Activated CD4-positive, alpha-beta T cell treated with anti-CD3 and anti-CD28 coated beads for 4 hours (primary cell): ENCODE data around the gene MED13L.
A peak's percentile ranks its signal among the peaks of the same experiment; 100 is the strongest.
"Not testable (repeated sequence)": the region's sequence is repeated elsewhere in the genome, so short reads cannot be mapped to it uniquely, and the experiment has no call there.

Experiments
- DNase-seq, 2 donors: peaks; one replicate each; pipeline ENCODE4 v3.0.0-alpha.2; 2020

The MED13L gene

GRCh38 chr12:116246490-116247179 is 30.9 kb downstream of the MED13L start:
- no peak for DNase-seq

GRCh38 chr12:116245189-116245588 is 32.3 kb downstream of the MED13L start:
- no peak for DNase-seq

DNA sequence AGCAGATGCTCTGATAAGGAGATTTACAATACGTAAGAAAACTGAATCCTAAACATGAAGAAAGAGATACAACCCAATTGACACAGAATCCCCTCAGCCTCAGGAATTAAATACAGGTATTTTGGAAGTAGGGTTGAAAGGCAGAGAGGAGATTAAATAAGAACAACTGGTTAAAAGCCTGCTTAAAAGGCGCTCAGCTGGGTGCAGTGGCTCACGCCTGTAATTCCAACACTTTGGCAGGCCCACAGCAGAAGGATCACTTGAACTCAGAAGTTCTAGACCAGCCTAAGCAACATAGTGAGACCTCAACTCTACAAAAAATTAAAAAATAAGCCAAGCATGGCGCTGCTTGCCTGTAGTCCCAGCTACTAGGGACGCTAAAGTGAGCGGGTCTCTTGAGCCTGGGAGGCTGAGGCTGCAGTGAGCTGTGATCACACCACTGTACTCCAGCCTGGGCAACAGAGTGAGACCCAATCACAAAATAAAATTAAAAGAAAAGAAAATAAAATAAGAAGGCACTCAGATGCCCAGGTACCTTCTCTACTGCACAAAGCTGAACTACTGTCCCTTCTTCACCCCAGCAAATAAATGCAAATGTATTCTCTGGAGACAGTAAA is 32.9 kb downstream of the MED13L start:
- no peak for DNase-seq

- DNase-seq: peak in 1 of 2 donors; percentile 18
Measured at GRCh38 chr12:116244001-116244400, 33.5 kb downstream of the MED13L start.

GRCh38 chr12:116242740-116243139 is 34.8 kb downstream of the MED13L start:
- no peak for DNase-seq

DNA sequence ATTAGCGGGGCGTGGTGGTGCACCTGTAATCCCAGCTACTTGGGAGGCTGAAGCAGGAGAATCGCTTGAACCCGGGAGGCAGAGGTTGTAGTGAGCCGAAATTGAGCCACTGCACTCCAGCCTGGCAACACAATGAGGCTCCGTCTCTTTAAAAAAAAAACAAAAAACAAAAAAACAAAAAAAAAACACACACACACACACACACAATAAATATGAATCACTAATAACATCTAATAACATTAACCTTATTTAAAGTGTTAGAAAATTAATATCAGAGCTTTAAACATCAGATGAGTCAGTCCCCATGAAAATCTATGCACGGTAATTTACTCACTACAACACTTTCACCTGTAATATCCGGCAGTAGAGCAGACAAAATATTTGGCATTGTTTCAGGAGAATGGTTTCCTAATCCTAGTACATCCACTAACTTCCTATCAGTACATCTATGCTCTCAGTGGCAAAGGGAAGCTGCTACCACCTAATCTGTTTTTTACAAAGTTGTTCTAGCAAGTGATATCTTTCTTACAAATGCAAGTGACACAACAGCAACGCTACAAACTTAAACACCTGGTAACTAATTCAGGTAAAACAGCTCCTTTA is 36.2 kb downstream of the MED13L start:
- DNase-seq: no peak

DNA sequence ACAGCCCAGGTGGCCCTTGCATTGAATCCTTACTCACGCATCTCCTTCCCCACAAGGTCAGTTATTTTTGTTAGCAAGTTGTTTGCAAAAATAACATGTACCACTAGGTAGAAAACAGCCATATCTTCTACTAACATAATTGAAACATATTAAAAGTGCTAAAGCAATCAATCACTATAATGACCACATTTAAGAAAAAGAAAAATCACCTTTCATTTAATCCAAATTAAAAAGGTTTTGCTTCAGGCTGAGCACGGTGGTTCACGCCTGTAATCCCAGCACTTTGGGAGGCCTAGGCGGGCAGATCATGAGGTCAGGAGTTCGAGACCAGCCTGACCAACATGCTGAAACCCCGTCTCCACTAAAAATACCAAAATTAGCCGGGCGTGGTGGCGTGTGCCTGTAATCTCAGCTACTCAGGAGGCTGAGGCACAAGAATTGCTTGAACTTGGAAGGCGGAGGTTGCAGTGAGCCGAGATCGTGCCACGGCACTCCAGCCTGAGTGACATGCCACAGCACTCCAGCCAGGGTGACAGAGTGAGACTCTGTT is 38.8 kb downstream of the MED13L start:
- DNase-seq: not testable (repeated sequence)

DNA sequence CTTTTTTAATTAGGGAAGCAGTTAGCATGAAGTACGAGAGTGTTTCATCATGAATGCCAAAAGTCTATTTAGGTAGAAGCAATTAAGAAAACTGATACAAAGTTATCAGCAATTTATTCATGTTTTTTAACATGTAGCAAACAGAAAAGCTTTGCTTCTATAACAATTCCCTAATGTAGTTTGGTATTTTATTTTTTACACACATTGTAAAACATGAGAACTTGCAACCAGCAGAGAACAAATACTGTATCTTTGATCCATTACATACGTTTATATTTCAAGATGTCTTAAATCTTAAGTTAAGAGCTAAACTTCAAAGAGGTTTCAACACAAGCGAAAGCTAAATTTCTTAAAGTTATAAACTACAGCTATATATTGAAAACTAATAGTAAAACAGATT is 39.3 kb downstream of the MED13L start:
- no peak for DNase-seq

GRCh38 chr12:116236976-116237375 is 40.5 kb downstream of the MED13L start:
- DNase-seq: no peak

- DNase-seq: peak; percentile 47 to 57
Measured at GRCh38 chr12:116236148-116236731, 41.3 kb downstream of the MED13L start.

DNA sequence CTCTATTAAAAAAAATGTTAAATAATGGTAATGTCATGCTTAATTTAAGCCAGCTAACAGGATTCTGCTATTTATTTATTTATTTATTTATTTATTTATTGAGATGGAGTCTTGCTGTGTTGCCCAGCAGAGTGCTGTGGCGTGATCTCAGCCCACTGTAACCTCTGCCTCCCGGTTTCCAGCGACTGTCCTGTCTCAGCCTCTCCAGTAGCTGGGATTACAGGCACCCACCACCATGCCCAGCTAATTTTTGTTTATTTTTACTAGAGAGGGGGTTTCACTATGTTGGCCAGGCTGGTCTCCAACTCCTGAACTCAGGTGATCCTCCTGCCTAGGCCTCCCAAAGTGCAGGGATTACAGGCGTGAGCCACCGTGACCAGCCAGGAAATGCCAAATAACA is 43.3 kb downstream of the MED13L start:
- DNase-seq: not testable (repeated sequence)

GRCh38 chr12:116233669-116234068 is 43.8 kb downstream of the MED13L start:
- DNase-seq: no peak

- no peak for DNase-seq
Measured at GRCh38 chr12:116227811-116228210, 49.7 kb downstream of the MED13L start.

DNA sequence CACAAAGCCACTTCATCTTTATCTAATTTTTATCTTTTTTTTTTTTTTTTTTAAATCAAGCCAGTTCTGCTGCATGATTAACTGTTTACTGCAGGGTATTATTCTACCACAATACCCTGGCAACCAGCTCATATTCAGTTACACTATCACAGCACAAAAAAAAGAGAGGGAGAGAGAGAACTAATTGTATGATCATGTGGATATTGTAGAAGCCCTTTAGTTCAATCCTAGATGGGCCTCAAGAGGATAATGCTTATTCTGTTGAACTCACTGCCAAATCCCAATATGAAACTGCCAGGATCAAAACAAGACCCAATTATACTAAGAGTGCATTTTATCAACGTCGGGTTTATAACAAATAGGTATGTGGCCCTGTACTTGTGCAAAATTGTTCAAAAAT is 51.5 kb downstream of the MED13L start:
- no peak for DNase-seq

DNA sequence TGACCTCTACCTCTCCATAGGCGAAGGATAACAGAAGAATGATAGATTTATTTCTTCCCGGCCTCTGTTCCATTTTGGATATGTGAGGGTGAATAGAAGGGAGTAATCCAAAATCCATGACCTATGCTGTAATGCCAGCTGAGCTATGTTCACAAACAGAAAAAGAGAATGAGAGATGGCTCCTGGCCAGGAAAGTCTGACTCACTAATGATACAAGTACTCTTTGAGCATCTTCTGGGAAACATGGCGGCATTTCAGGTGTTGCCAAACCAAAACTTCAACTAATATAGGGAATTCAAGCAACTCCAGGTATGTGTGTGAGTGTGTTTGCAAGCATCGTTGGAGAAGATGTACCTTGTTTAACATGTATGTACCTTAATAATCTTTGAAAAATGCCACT is 55.1 kb downstream of the MED13L start:
- peak; percentile 38 to 58 for DNase-seq

- DNase-seq: no peak
Measured at GRCh38 chr12:116220756-116221155, 56.7 kb downstream of the MED13L start.

DNA sequence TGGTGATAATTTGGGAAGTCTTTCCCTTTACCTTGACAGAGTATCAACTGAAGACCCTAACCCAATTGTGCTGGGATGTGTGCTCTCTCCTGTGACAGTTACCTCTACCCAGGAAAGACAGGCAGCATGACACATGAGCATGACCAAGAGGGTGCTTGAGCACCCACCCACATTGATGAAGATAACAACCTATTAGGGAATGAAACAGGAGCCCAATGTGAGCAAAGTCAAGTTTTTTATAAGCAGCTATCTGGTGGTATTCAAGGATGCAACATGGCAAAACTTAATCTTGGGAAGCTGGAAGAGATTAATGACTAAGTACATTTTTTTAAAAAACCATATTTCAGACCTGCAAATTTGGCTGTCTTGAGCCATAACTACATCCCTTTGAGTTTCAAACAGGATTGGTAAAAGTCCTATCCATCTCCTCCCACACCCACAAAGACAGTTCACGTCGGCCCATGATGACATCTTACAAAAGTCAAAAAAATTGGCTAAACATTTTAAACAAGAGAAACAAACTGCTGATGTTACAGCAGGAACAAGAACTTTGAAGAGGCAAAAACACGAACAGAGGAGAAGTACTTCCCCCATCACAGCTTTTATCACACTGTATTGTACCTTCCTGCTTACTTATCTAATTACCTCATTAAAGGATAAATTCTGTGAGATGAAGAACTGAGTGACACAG is 60.3 kb downstream of the MED13L start:
- DNase-seq: no peak

GRCh38 chr12:116216022-116216756 is 61.3 kb downstream of the MED13L start:
- DNase-seq: no peak

DNA sequence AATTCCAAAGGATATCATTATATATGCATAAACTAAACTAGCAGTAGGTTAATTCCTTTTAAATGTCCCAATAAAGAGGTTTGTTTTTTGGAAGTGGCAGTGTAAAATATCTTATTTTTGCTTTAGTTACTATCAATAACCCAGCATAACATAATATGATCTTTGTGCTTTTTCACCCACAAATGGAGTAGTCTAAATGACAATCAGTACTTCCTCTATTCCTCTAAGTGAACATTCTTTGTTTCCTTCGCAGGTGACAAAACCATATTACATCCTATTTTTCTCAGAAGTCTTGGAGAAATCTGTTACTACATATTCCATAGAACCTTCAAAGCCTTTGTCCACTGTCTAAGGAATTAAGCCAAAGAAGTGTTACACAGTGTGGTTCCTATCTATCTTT is 62.5 kb downstream of the MED13L start:
- DNase-seq: no peak

DNA sequence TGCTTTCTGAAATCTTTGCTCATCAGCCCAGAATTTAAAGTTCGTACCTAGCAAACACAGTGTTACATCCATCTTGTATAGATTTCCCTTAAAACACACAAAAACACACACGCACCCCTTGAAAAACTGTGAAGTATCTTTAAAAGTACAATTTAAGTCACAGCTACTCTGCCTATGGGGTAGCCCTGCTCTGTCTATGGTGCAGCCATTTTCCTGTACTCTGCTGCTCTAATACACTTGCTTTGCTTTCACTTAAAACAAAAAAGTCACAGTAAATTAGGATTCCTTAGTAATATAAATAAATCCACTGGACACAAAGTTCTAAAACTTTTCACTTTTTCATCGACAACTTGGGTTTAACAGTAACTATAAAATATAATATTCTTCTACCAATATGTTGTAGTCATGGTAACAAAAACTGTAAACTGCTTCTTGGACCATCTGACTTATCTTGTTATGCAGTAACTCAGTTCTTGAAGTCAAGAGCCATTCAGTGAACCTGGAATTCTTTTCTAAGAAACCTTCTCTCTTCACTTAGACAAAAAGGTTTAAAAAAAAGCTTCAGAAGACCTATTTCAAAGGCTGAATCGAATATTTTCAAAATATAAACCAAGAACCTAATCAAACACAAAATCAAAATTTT is 63.5 kb downstream of the MED13L start:
- no peak for DNase-seq

DNA sequence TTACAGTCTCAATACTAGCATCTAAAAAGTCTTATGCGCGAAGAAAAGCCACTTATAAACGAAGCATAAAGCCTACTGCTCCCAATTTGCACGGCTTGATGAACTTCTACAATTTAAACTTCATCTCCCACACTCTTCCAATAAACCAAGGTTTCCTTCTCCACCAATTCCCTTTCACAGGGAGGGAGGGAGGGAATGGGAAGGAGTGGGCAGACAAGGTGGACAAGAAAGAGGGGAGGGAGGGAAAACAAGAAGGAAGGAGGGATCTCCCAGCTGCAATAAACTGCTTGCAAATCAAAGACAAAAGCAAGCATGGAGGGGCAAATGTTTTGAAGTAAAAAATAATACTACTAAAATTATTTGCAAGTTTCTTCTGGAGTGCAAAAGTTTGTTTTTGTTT is 64.5 kb downstream of the MED13L start:
- no peak for DNase-seq

GRCh38 chr12:116210762-116211161 is 66.7 kb downstream of the MED13L start:
- DNase-seq: no peak
